ENCODE data around the gene NHERF1.

Gene NHERF1

DNA sequence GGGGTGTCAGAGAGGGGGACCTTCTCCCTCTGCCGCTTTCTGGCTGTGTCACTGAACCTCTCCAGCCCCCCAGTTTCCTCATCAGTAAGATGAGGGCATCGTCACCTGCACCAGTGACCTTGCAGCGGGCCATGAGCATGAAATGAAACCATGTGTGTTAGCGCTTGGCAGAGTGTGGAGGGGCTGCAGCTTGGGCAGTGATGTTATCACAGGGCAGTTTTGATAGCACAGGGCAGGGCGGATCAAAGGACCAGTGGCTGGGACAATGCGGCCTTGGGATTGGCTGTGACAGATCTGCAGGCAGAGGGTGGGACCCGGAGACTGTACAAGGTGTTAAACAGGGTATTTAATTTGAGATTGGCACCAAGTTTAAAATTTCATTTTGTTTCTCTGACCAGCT is 66.6 kb downstream of the NHERF1 start:
- DNase-seq: no peak

DNA sequence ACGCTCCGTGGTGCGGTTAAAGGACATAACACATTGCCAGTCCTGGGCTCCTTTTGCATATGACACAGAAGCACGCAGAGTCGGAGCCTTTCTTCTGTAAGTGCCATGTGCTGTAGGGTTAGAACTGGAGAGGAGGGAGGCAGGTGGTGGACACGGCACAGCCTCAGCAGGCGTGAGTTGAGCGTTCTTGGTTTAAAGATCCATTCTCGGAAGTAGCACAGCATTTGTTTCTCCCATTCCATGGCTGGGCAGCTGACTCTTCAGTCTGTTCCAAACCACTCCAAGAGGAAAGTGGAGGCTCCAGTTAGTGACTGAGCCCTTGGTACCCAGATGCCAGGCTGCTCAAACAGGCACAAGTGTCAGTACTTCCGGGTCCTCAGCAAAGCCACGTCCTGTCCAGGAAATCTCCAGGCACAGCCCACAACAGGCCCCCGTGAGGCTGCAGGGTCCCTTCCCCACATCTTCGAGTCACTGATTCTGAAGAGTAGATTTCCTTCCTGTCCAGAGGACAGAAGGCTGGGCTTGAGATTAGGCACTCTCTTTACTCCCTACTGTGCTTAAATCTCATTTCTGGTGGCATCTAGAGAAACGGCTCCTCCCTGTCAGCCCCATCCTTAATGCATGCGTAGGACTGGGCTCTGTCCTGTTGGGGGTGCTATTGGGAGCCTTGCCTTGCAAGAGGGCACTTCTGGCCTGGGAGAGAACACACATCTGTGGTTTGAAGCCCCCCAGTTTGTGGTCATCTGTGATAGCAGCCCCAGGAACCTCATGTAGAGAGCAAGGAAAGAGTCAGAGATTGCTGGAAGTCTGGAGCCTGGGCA is 67.3 kb downstream of the NHERF1 start:
- peak; percentile 37 for DNase-seq

DNA sequence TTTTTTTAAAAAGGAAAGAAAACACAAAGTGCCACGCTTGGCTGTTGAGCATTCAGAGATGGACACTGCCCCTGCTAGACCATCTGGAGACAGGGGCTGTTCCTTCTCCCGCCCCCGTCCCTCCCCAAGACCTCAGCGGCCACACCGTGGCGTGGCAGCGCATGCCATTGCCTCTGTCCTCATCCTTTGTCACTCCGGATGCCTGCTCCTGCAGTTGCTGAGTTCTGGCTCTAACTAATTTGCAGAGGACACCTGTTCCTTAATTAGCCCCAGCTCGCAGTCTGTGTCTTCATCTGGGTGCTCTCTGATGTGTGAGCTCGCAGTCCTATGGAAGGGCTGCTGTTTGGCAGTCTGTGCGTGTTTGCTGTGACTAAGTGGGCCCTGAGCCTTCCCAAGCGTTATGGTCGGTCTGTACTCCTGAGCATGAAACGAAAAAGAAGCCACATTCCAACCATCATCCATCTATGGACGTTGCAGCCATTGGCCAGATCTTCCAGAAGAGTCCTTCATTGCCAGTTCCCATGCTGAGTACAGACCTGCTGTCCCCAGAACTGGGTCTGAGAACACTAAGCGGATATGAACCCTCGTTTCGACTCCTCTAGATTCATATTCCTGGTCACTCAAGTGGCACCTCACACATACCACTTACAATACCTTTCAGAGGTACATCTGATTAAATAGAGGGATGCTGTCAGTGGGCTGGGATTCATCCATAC is 68.6 kb downstream of the NHERF1 start:
- DNase-seq: no peak

DNA sequence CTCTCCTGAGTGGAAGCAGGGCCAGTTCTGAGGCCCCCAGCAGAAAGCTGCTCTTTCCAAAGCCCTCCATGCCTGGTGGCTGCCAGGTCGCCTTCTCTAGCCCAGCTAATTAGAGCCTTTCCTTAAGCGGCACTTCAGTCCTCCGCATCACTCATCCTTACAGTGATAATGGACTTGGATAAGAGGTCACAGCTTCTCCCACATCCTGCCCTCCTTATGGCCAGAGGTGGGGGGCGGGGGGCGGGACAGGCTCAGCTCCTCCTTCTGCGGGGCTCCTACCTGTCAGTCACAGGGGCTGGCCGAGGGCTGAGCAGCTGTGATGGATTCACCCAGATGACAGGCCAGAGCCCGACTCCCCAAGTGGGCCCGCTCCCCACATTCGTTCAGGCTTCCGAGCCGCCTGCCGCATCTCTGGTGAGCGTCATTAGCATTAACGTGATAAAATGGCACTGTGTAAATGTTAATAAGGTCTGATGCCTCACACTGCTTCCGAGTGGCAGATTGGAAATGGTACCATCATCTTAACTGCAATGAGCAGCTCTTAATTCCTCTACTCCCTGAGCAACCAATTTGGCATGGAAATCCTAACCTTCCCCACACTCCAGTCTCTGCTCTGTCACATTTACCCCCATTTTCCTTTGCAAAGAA is 70.0 kb downstream of the NHERF1 start:
- DNase-seq: peak; percentile 11

Measured in DMS79 treated with DMSO at 0.1 percent for 48 hours (cell line).